Liver (tissue), 3 donors: Measurements from ENCODE around the gene RSRC1.

Experiments used
- FOXA1 ChIP-seq: IDR thresholded peaks from 2 replicates; pipeline ENCODE4 v1.6.1; 2016; ENCODE audit warnings: antibody characterized with exemption
- GABPA ChIP-seq, 2 donors: IDR thresholded peaks in 1 of 2; conservative IDR thresholded peaks in 1 of 2; 2 replicates each; pipeline ENCODE4 v1.6.1; 2016; ENCODE audit warnings: antibody characterized with exemption in 2 of 2, mild to moderate bottlenecking in 1 of 2, moderate library complexity in 1 of 2
- JUND ChIP-seq, 2 donors: IDR thresholded peaks; 2 replicates each; pipeline ENCODE4 v1.6.1; 2016; ENCODE audit warnings: antibody characterized with exemption in 2 of 2
- RAD21 ChIP-seq, 2 donors: IDR thresholded peaks; 2 replicates each; pipeline ENCODE4 v1.6.1; 2016; ENCODE audit warnings: antibody characterized with exemption in 2 of 2, mild to moderate bottlenecking in 2 of 2
- TF ChIP-seq, protein P1 (sequence below): fragments of 150-350 bp; IDR thresholded peaks from 2 replicates; pipeline ENCODE4 v1.5.1; 2017; ENCODE audit warnings: improper control_type of control experiment, low read depth, low read length; ENCODE audit not compliant: missing input control
- TF ChIP-seq, protein P2 (sequence below): IDR thresholded peaks from 2 replicates; pipeline ENCODE4 v1.6.1; 2016; ENCODE audit warnings: antibody characterized with exemption, mild to moderate bottlenecking
- TF ChIP-seq, protein P3 (sequence below): IDR thresholded peaks from 2 replicates; pipeline ENCODE4 v1.6.1; 2016; ENCODE audit warnings: antibody characterized with exemption
- TF ChIP-seq, protein P4 (sequence below): IDR thresholded peaks from 2 replicates; pipeline ENCODE4 v1.6.1; 2016; ENCODE audit warnings: antibody characterized with exemption
- TF ChIP-seq, protein P5 (sequence below): IDR thresholded peaks from 2 replicates; pipeline ENCODE4 v1.6.1; 2016; ENCODE audit warnings: antibody characterized with exemption
- donor health status: healthy.
- donor health status: healthy.

DNA sequence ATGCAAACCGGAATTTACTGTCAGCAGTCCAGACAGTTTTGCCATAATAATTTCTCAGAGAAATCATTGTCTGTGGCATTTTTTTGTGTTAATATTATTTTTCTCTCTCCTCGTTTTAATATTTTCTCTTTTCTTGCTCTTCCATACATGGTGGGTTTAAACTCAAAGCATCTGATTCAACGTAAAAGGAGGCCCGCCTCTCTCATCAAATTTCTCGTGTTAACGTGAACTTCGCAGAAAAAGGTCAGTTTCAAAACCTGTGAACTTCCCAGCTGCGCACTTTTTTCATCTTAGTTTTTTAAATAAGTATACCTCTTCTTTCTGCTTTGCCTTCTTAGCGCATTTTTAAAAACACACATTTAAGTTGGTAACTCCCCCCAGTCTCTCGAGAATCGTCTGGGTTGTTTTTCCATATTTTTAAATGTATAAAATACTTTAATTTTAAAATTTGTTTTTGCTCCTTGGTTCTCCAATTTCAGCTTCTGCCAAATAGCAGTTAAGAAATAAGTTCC is 12.8 kb upstream of the RSRC1 start:
- TF ChIP-seq, protein P1, sequence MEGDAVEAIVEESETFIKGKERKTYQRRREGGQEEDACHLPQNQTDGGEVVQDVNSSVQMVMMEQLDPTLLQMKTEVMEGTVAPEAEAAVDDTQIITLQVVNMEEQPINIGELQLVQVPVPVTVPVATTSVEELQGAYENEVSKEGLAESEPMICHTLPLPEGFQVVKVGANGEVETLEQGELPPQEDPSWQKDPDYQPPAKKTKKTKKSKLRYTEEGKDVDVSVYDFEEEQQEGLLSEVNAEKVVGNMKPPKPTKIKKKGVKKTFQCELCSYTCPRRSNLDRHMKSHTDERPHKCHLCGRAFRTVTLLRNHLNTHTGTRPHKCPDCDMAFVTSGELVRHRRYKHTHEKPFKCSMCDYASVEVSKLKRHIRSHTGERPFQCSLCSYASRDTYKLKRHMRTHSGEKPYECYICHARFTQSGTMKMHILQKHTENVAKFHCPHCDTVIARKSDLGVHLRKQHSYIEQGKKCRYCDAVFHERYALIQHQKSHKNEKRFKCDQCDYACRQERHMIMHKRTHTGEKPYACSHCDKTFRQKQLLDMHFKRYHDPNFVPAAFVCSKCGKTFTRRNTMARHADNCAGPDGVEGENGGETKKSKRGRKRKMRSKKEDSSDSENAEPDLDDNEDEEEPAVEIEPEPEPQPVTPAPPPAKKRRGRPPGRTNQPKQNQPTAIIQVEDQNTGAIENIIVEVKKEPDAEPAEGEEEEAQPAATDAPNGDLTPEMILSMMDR = no peak
- no peak for TF ChIP-seq GABPA (IDR thresholded peaks at IDR 0.05 in 1 of 2, conservative IDR thresholded peaks at IDR 0.05 in 1 of 2)
- TF ChIP-seq, protein P2, sequence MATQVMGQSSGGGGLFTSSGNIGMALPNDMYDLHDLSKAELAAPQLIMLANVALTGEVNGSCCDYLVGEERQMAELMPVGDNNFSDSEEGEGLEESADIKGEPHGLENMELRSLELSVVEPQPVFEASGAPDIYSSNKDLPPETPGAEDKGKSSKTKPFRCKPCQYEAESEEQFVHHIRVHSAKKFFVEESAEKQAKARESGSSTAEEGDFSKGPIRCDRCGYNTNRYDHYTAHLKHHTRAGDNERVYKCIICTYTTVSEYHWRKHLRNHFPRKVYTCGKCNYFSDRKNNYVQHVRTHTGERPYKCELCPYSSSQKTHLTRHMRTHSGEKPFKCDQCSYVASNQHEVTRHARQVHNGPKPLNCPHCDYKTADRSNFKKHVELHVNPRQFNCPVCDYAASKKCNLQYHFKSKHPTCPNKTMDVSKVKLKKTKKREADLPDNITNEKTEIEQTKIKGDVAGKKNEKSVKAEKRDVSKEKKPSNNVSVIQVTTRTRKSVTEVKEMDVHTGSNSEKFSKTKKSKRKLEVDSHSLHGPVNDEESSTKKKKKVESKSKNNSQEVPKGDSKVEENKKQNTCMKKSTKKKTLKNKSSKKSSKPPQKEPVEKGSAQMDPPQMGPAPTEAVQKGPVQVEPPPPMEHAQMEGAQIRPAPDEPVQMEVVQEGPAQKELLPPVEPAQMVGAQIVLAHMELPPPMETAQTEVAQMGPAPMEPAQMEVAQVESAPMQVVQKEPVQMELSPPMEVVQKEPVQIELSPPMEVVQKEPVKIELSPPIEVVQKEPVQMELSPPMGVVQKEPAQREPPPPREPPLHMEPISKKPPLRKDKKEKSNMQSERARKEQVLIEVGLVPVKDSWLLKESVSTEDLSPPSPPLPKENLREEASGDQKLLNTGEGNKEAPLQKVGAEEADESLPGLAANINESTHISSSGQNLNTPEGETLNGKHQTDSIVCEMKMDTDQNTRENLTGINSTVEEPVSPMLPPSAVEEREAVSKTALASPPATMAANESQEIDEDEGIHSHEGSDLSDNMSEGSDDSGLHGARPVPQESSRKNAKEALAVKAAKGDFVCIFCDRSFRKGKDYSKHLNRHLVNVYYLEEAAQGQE = no peak
- TF ChIP-seq JUND (IDR thresholded peaks at IDR 0.05) = no peak
- TF ChIP-seq RAD21 (IDR thresholded peaks at IDR 0.05) = no peak
- TF ChIP-seq, protein P3, sequence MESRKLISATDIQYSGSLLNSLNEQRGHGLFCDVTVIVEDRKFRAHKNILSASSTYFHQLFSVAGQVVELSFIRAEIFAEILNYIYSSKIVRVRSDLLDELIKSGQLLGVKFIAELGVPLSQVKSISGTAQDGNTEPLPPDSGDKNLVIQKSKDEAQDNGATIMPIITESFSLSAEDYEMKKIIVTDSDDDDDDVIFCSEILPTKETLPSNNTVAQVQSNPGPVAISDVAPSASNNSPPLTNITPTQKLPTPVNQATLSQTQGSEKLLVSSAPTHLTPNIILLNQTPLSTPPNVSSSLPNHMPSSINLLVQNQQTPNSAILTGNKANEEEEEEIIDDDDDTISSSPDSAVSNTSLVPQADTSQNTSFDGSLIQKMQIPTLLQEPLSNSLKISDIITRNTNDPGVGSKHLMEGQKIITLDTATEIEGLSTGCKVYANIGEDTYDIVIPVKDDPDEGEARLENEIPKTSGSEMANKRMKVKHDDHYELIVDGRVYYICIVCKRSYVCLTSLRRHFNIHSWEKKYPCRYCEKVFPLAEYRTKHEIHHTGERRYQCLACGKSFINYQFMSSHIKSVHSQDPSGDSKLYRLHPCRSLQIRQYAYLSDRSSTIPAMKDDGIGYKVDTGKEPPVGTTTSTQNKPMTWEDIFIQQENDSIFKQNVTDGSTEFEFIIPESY = no peak
- TF ChIP-seq FOXA1 = no peak
- TF ChIP-seq, protein P4, sequence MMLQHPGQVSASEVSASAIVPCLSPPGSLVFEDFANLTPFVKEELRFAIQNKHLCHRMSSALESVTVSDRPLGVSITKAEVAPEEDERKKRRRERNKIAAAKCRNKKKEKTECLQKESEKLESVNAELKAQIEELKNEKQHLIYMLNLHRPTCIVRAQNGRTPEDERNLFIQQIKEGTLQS = no peak
- TF ChIP-seq, protein P5, sequence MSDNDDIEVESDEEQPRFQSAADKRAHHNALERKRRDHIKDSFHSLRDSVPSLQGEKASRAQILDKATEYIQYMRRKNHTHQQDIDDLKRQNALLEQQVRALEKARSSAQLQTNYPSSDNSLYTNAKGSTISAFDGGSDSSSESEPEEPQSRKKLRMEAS = no peak
